Right cardiac atrium (tissue), 5 donors: Measurements from ENCODE around the gene PIGH. TPM values are rescaled to one million over a fixed set of nuclear protein-coding genes. Genes with fewer than 3 reads are reported as not detected.
"Not testable (repeated sequence)": the region's sequence is repeated elsewhere in the genome, so short reads cannot be mapped to it uniquely, and the experiment has no call there.

Experiments
- ATAC-seq, 2 donors: fragments of 200-7000 bp; cut with Tn5 transposase; one replicate each; pipeline versions ENCODE4 v1.8.0 to v1.9.1; 2020; ENCODE audit warnings: moderate library complexity in 2 of 2, mild to moderate bottlenecking in 1 of 2
- DNase-seq, 3 donors: peaks; one replicate each; pipeline ENCODE4 v3.0.0-alpha.2; 2020
- H3K27ac ChIP-seq: one replicate; pipeline ENCODE4 v1.5.1; 2013; ENCODE audit warnings: mild to moderate bottlenecking, low read length, control low read depth, moderate library complexity
- H3K27me3 ChIP-seq: one replicate; pipeline ENCODE4 v1.6.1; 2013; ENCODE audit not compliant: control insufficient read depth, insufficient read depth
- H3K4me1 ChIP-seq: one replicate; pipeline ENCODE4 v1.6.1; 2013; ENCODE audit warnings: low read length; ENCODE audit not compliant: control insufficient read depth, insufficient read depth
- H3K4me3 ChIP-seq: one replicate; pipeline ENCODE4 v1.5.1; 2013; ENCODE audit warnings: low read length, control low read depth
- H3K9me3 ChIP-seq: one replicate; pipeline ENCODE4 v1.6.1; 2013; ENCODE audit warnings: low read length; ENCODE audit not compliant: control insufficient read depth
- WGBS: extraction: QIAGEN DNeasy Blood & Tissue Kit; methylation state at CpG from one replicate; pipeline ENCODE4 v1.1.7; 2013; 5-methylcytosine and 5-hydroxymethylcytosine counted together
- intact Hi-C, 4 donors: fragments of 100-400 bp; cut with DNase I; formaldehyde crosslinking; loops; one replicate each; pipeline versions ENCODE4 v1.11.0 to v1.14.0; 2022 to 2023
- polyA plus RNA-seq: library from polyadenylated mRNA; stranded (reverse); fragments of 200-250 nt; gene quantifications from one replicate; pipeline ENCODE4 v1.2.3, GENCODE V29; 2013
- total RNA-seq, 4 donors: library from RNA; stranded (reverse); fragmentation: NEBNext Ultra II Directional; extraction: Animal tissue kit (Norgen Biotek cat#: 25700); gene quantifications; one replicate each; pipeline ENCODE4 v1.2.1, GENCODE V29; 2021
- donor health status: healthy with polysubstance abuse.
- donor health status: DM: no; HTN: yes; CAD: no.
- donor health status: DM: no; HTN: no; CAD: no.
- donor health status: DM: no; HTN: yes; CAD: no; lungs with severe emphysema.
- donor health status: DM: yes; HTN: yes; CAD: no.

The PIGH gene
- total and polyA plus RNA-seq, 5 donors: 13.1 to 15.4 (median 13.6) TPM

GRCh38 chr14:67609642-67610310 is 9.7 kb upstream of the PIGH start:
- no peak for DNase-seq
- Histone ChIP-seq H3K9me3 (no peaks in the 10 kb centered on the region), H3K27ac (no peak overlapping the region), H3K27me3 (no peaks in the 10 kb centered on the region), H3K4me3 (no peak overlapping the region), H3K4me1 (no peaks in the 10 kb centered on the region)
- ATAC-seq: no peak
- 73% methylated on average over 10 of the region's 10 CpGs for WGBS
- intact Hi-C loops: loop anchor here in 1 of 4 donors (10.0 kb wide), 1 partner anchor 95 kb away; the partner anchor contains the start of gene RDH12

GRCh38 chr14:67607646-67608045 is 7.6 kb upstream of the PIGH start:
- intact Hi-C loops: no loop called here
- 90% methylated on average over 5 of the region's 5 CpGs for WGBS
- ATAC-seq (no peak), DNase-seq (no peak)
- Histone ChIP-seq H3K4me3 (no peak overlapping the region), H3K4me1 (no peaks in the 10 kb centered on the region), H3K27ac (no peak overlapping the region), H3K27me3 (no peaks in the 10 kb centered on the region), H3K9me3 (no peaks in the 10 kb centered on the region)

- WGBS: 69% methylated on average over 5 of the region's 5 CpGs
- Histone ChIP-seq H3K4me1 (no peaks in the 10 kb centered on the region), H3K4me3 (no peak overlapping the region), H3K27me3 (no peaks in the 10 kb centered on the region), H3K9me3 (no peaks in the 10 kb centered on the region), H3K27ac (no peak overlapping the region)
- ATAC-seq (no peak), DNase-seq (no peak)
- intact Hi-C loops: no loop called here
Observed at GRCh38 chr14:67602995-67603545, 3.0 kb upstream of the PIGH start.

- no peak overlapping the region for H3K4me3 ChIP-seq
- no peaks in the 10 kb centered on the region for H3K27me3 ChIP-seq
- no peak for DNase-seq
- H3K4me1 ChIP-seq: no peaks in the 10 kb centered on the region
- no peaks in the 10 kb centered on the region for H3K9me3 ChIP-seq
- intact Hi-C loops: no loop called here
- 61% methylated on average over 7 of the region's 7 CpGs for WGBS
- no peak for ATAC-seq
- no peak overlapping the region for H3K27ac ChIP-seq
Observed at GRCh38 chr14:67602076-67602475, 2.0 kb upstream of the PIGH start.

GRCh38 chr14:67600562-67600974 is 500 bp upstream of the PIGH start:
- DNase-seq, H3K4me1 ChIP-seq, intact Hi-C loops, H3K27me3 ChIP-seq, H3K9me3 ChIP-seq, ATAC-seq: not testable (repeated sequence)
- Histone ChIP-seq H3K4me3 (peak overlapping the region; percentile 88), H3K27ac (peak overlapping the region; percentile 82)
- WGBS: 86% methylated on average over 21 of the region's 21 CpGs

- Histone ChIP-seq H3K27ac (no peak overlapping the region), H3K27me3 (no peaks in the 10 kb centered on the region), H3K4me3 (no peak overlapping the region), H3K4me1 (no peaks in the 10 kb centered on the region), H3K9me3 (no peaks in the 10 kb centered on the region)
- intact Hi-C loops: no loop called here
- WGBS: 92% methylated on average over 2 of the region's 2 CpGs
- DNase-seq (no peak), ATAC-seq (no peak)
Observed at GRCh38 chr14:67595392-67595791, 4.7 kb downstream of the PIGH start.

- H3K27ac ChIP-seq, H3K9me3 ChIP-seq, ATAC-seq, H3K27me3 ChIP-seq, H3K4me1 ChIP-seq, H3K4me3 ChIP-seq, DNase-seq, intact Hi-C loops: not testable (repeated sequence)
- 0% methylated on average over 1 of the region's 1 CpG for WGBS
Observed at GRCh38 chr14:67593650-67594049, 6.4 kb downstream of the PIGH start.

GRCh38 chr14:67589204-67589770 is 10.8 kb downstream of the PIGH start:
- no peak overlapping the region for H3K4me3 ChIP-seq
- H3K27ac ChIP-seq: no peak overlapping the region
- 41% methylated on average over 2 of the region's 2 CpGs for WGBS
- no peaks in the 10 kb centered on the region for H3K27me3 ChIP-seq
- DNase-seq (no peak), ATAC-seq (no peak)
- no peaks in the 10 kb centered on the region for H3K9me3 ChIP-seq
- intact Hi-C loops: loop anchor here in 3 of 4 donors (10.0 kb wide), 1 partner anchor 116 kb away; the partner anchor contains the start of gene RDH12 (in 3 of the 3)
- H3K4me1 ChIP-seq: no peaks in the 10 kb centered on the region

- DNase-seq: no peak
- Histone ChIP-seq H3K9me3 (no peaks in the 10 kb centered on the region), H3K4me1 (no peaks in the 10 kb centered on the region), H3K27me3 (no peaks in the 10 kb centered on the region), H3K27ac (no peak overlapping the region), H3K4me3 (no peak overlapping the region)
- intact Hi-C loops: loop anchor here in 3 of 4 donors (10.0 kb wide), 1 partner anchor 118 kb away; the partner anchor contains the start of gene RDH12 (in 3 of the 3)
- 72% methylated on average over 4 of the region's 4 CpGs for whole genome bisulfite sequencing
- ATAC-seq: no peak
Observed at GRCh38 chr14:67586369-67586768, 13.7 kb downstream of the PIGH start.

- no peak overlapping the region for H3K4me3 ChIP-seq
- ATAC-seq (no peak), DNase-seq (no peak)
- no peaks in the 10 kb centered on the region for H3K27me3 ChIP-seq
- H3K27ac ChIP-seq: no peak overlapping the region
- H3K9me3 ChIP-seq: no peaks in the 10 kb centered on the region
- no peaks in the 10 kb centered on the region for H3K4me1 ChIP-seq
- 82% methylated on average over 3 of the region's 3 CpGs for WGBS
- intact Hi-C loops: loop anchor here in 3 of 4 donors (10.0 kb wide), 1 partner anchor 120 kb away; the partner anchor contains the start of gene RDH12 (in 3 of the 3)
Observed at GRCh38 chr14:67584978-67585377, 15.1 kb downstream of the PIGH start.
